ENCODE results near the gene PAPOLB.
A peak's percentile ranks its signal among the peaks of the same experiment; 100 is the strongest.

PAPOLB gene

GRCh38 chr7:4820405-4820966 is 41.3 kb downstream of the PAPOLB start:
- no peak for DNase-seq

DNA sequence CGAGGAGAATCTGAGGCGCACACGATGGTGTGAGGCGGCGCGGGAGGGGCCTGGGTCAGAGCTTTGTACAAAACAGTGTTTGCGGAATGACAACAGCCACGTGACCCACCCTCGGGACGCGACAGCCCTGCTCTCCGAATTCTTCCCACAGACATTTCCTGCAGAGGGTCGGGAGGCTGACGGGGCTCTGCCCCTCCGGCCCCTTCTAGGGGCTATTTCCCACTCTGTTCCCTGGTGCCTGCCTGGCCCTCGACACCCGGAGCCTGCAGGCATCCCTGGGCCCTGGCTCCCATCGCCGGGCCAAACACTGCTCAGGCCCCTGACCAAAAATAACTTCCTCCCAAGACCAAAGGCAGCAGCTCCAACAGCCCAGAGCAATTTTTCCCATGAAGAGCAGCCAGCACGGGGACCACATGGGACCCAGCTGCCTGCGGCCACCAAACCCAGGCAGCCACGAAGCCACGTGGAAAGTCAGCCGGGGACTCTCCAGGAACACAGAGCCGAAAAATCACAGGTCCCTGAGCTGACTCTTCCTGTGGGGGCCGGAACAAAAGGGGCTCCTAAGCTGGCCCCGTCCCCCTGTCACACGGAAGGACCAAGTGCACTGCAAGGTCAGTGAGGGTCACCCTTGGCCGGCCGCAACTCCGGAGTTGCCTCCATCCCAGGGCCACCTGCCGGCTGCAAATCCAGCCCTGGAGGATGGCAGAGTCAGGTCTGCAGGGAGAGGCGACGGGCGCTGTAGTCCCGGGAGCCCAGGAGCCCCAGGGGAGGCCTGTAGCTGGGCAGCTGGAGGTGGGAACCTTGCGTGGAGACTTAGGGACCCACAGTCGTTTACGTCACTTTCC is 42.0 kb downstream of the PAPOLB start:
- no peak for DNase-seq

- no peak for DNase-seq
Observed at GRCh38 chr7:4818000-4818794, 43.6 kb downstream of the PAPOLB start.

- no peak for DNase-seq
Observed at GRCh38 chr7:4817178-4817901, 44.5 kb downstream of the PAPOLB start.

DNA sequence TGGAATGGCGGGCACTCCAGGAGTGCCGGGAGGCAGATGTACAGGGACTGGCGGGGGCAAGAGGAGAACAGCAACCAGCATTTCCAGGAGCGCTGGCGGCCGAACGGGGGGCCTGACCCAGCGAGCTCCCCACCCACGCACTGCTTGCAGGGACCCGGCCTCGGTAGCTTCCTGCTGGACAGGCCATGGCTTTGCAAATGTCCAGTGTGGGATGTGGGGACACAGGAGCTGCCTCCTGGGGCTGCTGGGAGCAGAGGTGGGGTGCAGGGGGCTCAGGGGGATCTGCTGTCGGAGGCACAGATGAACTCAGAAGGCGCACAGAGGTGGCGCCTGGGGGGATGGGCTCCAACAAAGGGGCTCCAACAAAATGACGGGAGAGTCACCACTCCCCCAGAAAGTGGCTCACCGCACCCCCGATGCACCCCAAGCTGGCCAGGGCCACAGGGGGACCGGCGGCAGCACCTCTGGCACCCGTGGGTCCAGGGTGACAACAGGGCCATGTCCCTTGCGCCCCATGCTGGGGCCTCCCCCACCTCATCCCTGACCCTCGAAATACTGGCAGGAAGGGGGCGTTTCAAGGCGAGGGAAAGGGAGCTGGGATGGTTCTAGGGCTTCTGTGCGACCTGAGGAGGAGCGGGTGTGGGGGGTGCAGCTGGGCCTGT is 45.3 kb downstream of the PAPOLB start:
- DNase-seq = no peak

DNA sequence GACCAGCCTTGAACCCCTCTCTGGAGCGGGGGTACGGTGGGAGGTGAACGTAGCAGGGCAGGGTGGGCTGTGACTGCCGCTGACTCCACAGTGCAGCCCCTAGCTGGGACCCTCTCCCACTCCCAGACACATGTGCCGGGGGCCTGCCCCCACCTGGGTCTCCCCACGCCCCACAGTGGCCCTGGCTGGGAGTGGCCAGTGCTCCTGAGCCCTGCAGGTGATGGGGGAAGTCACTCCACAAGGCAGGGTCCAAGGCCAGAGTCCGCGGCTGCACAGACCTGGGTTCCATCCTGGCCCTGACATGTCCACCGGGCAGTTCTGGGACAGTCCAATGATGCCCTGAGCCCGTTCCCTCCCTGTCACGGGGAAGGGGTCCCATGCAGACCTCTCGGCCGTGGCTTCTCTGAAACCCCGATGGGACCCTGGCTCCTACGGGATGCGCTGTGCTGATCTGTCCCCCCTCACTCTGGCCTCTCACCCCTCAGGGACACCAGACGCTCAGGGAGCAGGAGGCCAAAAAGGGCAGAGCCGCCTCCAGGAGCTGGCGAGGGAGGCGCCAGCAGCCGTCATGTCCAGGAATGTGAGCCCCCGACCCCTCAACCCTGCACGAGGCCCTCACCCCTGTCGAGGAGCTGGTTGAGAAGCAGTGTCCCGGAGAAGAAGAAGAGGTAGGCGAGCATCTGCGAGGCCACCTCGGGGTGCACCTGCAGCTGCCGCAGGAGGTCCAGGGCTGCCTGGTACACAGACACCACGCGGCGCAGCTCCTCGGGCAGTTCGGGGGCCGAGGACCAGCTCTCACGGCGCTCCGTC is 46.0 kb downstream of the PAPOLB start:
- DNase-seq = no peak

DNA sequence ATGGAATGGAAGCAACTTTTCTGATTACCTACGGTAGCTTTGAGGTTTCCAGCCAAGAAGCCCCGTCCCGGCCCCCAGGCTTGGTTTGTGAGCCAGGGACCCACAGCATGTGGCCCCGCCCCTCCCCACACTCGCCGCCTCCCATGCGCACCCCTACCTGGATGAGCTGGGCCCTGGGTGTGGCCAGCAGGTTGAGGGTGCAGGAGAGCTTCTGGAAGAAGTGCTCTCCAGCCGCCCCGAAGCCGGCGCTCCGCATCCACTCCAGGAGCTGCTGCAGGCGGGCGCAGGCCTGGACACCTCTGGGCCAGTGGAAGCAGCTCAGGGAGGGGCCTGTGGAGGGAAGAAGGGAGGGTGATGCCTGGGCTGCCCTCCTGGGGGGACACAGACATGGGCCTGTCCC is 46.7 kb downstream of the PAPOLB start:
- DNase-seq = no peak

- DNase-seq = no peak
Observed at GRCh38 chr7:4814433-4814832, 47.4 kb downstream of the PAPOLB start.

DNA sequence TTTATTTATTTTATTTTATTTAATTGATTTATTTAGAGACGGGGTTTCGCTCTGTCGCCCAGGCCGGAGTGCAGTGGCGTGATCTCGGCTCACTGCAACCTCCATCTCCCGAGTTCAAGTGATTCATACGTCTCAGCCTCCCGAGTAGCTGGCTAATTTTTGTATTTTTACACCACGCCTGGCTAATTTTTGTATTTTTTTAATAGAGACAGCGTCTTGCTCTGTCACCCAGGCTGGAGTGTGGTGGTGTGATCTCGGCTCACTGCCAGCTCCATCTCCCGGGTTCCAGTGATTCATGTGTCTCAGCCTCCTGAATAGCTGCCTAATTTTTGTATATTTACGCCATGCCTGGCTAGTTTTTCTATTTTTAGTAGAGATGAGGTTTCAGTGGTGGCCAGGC is 52.2 kb downstream of the PAPOLB start:
- DNase-seq = no peak

GRCh38 chr7:4809091-4809591 is 52.7 kb downstream of the PAPOLB start:
- peak; percentile 48 for DNase-seq

DNA sequence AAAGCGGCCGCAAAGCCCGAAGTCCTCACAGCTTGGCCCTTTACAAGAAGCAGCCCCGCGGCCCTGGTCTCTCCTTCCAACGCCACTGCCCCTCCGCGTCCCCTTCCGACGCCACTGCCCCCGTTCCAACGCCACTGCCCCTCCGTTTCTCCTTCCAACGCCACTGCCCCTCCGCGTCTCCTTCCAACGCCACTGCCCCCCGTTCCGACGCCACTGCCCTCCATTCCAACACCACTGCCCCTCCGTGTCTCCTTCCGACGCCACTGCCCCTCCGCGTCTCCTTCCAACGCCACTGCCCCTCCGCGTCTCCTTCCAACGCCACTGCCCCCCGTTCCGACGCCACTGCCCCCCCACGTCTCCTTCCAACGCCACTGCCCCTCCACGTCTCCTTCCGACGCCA is 53.3 kb downstream of the PAPOLB start:
- no peak for DNase-seq

GRCh38 chr7:4808026-4808425 is 53.8 kb downstream of the PAPOLB start:
- DNase-seq = no peak

Measured in activated T-cell treated with anti-CD3 and anti-CD28 coated beads, Interleukin-2, amount 50 U/mL, for 1 hour (primary cell).